ENCODE data around the gene TICAM2. TPM values are rescaled to one million over a fixed set of nuclear protein-coding genes. Genes with fewer than 3 reads are reported as not detected.

The TICAM2 gene
- total RNA-seq, 1 experiment from 2014 or later: 0.24 TPM

GRCh38 chr5:115551415-115551814 lies 50.9 kb downstream of the TICAM2 start:
- peaks cover 2% of the 10 kb centered on the region; the same call in 1 of the 2 replicates for H3K27me3 Mint-ChIP-seq (ENCODE audit: low read depth)
- H3K9me3 Mint-ChIP-seq: peaks cover 3% of the 10 kb centered on the region in 2 experiments; a peak in 2 of 5 replicates
- Histone ChIP-seq H2BK120ac (ENCODE audit: low read depth, low read length, poor library complexity, severe bottlenecking) (no peak overlapping the region), H3K18ac (ENCODE audit: insufficient read length, low read depth, low read length) (no peak overlapping the region), H3K79me2 (ENCODE audit: insufficient read depth, low read length) (no peaks in the 10 kb centered on the region), H2AFZ (ENCODE audit: low read length) (no peak overlapping the region), H3K4ac (ENCODE audit: low read depth, low read length) (no peak overlapping the region), H3K79me1 (ENCODE audit: insufficient read depth, low read depth, low read length, poor library complexity, severe bottlenecking) (no peaks in the 10 kb centered on the region), H3K27ac (ENCODE audit: insufficient read length, low read depth, low read length) (no peak overlapping the region), H4K20me1 (ENCODE audit: control insufficient read depth, insufficient read depth, insufficient read length) (no peaks in the 10 kb centered on the region), H3K4me1 (ENCODE audit: insufficient read depth, low read length) (no peaks in the 10 kb centered on the region), H3K9me3 (ENCODE audit: control insufficient read depth, low read depth, low read length) (no peaks in the 10 kb centered on the region), H3K23ac (ENCODE audit: insufficient read length, low read depth, low read length) (no peak overlapping the region), H2BK20ac (ENCODE audit: low read depth, low read length, poor library complexity, severe bottlenecking) (no peak overlapping the region), H4K8ac (replicated peaks; ENCODE audit: insufficient read length, low read depth, low read length) (no peak overlapping the region), H2BK15ac (ENCODE audit: low read depth, low read length) (no peak overlapping the region), H3K23me2 (ENCODE audit: insufficient read length, low read depth, low read length, poor library complexity, severe bottlenecking) (no peaks in the 10 kb centered on the region), H3K4me2 (ENCODE audit: insufficient read depth, insufficient read length, low read length) (no peak overlapping the region), H4K5ac (ENCODE audit: insufficient read length, low read depth, low read length) (no peak overlapping the region), H3T11ph (ENCODE audit: low read length) (no peak overlapping the region), H3K9ac (ENCODE audit: extremely low read depth, insufficient read length, low read length) (no peak overlapping the region), H2BK12ac (ENCODE audit: insufficient read length, low read depth, low read length) (no peak overlapping the region), H3K27me3 (ENCODE audit: insufficient read depth, low read length) (no peaks in the 10 kb centered on the region), H2BK5ac (ENCODE audit: insufficient read length, low read length) (no peak overlapping the region), H3K14ac (ENCODE audit: insufficient read depth, low read length) (no peak overlapping the region), H2AK5ac (ENCODE audit: insufficient read length, low read length) (no peak overlapping the region), H3K56ac (ENCODE audit: insufficient read length, low read depth, low read length) (no peak overlapping the region), H4K91ac (ENCODE audit: insufficient read length, low read depth, low read length) (no peak overlapping the region)
- no CpG with 5 or more reads among the region's 4 CpGs for WGBS (ENCODE audit: extremely low coverage, insufficient read length, low lambda C conversion rate)
- no peak overlapping the region for H3K4me3 Mint-ChIP-seq
- DNase-seq: no peak
- no peak for TF ChIP-seq CTCF (conservative IDR thresholded peaks at IDR 0.05)
- H3K36me3 Mint-ChIP-seq (ENCODE audit: insufficient read depth in 1 of 3, low read depth in 3 of 3): peaks cover 0 to 1% (median under 1%) of the 10 kb centered on the region in 3 experiments; a peak in 2 of 7 replicates
- no peak overlapping the region for H3K27ac Mint-ChIP-seq
- H3K4me1 Mint-ChIP-seq: peaks cover 17 to 18% of the 10 kb centered on the region in 2 experiments

Data from H9 (cell line).